ENCODE results near the gene LRBA. TPM values are rescaled to one million over a fixed set of nuclear protein-coding genes. Genes with fewer than 3 reads are reported as not detected.

Gene LRBA
- total and polyA plus RNA-seq, 8 donors = 7.3 to 156 (median 73.9) TPM

DNA sequence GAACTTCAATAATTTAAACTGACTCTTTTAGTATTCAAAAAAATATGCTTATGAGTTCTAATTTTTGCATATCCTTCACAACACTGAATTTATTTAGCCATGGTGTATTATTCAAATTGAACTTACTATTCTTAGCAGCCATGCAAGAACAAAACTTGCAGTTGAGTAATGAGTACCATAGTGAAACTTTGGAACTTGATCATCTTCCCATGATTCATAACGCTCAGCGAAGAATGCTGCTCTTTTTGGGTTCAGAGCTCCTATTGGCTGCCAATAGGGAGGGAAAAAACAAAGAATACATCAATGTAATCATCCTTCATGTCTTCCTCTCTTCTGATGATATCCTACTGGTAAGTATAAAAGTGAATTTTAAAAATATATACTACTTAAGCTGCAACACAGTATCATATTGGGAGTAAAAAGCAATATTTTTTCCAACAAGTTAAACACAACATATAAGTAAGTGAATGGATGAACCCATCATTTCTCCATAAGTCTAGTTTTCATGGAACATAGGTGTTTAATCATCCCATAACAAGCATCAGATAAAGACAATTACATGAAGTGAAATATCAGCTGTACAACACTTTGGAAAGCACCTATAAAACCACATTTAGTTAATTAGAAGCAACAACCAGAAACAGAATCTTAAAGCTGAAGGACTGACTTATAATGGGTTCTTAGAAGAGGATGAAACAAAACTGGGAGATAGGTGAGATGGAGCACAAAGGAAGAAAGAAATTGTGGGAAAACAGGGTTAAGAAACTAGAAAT lies 578.3 kb downstream of the LRBA start:
- H3K4me1 ChIP-seq = no peaks in the 10 kb centered on the region
- H3K4me3 ChIP-seq = no peak overlapping the region
- TF ChIP-seq EP300 (IDR thresholded peaks at IDR 0.05) = no peak
- TF ChIP-seq, protein P1, sequence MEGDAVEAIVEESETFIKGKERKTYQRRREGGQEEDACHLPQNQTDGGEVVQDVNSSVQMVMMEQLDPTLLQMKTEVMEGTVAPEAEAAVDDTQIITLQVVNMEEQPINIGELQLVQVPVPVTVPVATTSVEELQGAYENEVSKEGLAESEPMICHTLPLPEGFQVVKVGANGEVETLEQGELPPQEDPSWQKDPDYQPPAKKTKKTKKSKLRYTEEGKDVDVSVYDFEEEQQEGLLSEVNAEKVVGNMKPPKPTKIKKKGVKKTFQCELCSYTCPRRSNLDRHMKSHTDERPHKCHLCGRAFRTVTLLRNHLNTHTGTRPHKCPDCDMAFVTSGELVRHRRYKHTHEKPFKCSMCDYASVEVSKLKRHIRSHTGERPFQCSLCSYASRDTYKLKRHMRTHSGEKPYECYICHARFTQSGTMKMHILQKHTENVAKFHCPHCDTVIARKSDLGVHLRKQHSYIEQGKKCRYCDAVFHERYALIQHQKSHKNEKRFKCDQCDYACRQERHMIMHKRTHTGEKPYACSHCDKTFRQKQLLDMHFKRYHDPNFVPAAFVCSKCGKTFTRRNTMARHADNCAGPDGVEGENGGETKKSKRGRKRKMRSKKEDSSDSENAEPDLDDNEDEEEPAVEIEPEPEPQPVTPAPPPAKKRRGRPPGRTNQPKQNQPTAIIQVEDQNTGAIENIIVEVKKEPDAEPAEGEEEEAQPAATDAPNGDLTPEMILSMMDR (IDR thresholded peaks at IDR 0.05) = no peak
- no peak for TF ChIP-seq POLR2AphosphoS5 (IDR thresholded peaks at IDR 0.05)
- no peak for TF ChIP-seq POLR2A (IDR thresholded peaks at IDR 0.05)
- no peak for DNase-seq
- H3K9me3 ChIP-seq = no peaks in the 10 kb centered on the region
- no peaks in the 10 kb centered on the region for H3K27me3 ChIP-seq
- peaks cover 0 to 16% (median 9%) of the 10 kb centered on the region in 4 donors for H3K36me3 ChIP-seq
- no peak overlapping the region for H3K27ac ChIP-seq
- 83 to 99% (median 90%) methylated on average over 2 of the region's 2 CpGs for WGBS, 5 donors
- intact Hi-C loops (cut with DNase I; ENCODE audit: low total_unique reads) = no loop called here

DNA sequence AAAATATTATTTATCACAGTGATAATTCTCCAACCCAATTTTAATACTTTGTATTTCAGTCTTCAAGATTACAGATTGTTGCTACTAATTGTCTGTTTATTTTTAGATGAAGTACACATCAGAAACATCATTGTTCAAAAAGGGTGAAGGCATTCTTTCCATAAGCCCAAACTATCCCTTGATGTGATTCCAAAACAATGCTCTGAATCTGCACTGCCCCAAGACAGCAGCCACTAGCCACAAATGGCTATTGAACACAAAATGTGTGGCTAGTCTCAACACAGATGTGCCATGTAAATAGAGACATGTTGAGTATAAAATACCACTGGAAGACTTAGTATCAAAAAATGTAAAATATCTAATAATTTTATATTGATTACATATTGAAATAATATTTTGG lies 583.9 kb downstream of the LRBA start:
- intact Hi-C loops (cut with DNase I; ENCODE audit: low total_unique reads) = no loop called here
- no peaks in the 10 kb centered on the region for H3K27me3 ChIP-seq
- peaks cover 0 to 16% (median 9%) of the 10 kb centered on the region in 4 donors for H3K36me3 ChIP-seq
- H3K27ac ChIP-seq = no peak overlapping the region
- no peak overlapping the region for H3K4me3 ChIP-seq
- H3K4me1 ChIP-seq = no peaks in the 10 kb centered on the region
- DNase-seq = no peak
- no peaks in the 10 kb centered on the region for H3K9me3 ChIP-seq
- TF ChIP-seq, protein P1 (IDR thresholded peaks at IDR 0.05) = no peak
- no peak for TF ChIP-seq POLR2A (IDR thresholded peaks at IDR 0.05)
- no peak for TF ChIP-seq POLR2AphosphoS5 (IDR thresholded peaks at IDR 0.05)
- no peak for TF ChIP-seq EP300 (IDR thresholded peaks at IDR 0.05)

DNA sequence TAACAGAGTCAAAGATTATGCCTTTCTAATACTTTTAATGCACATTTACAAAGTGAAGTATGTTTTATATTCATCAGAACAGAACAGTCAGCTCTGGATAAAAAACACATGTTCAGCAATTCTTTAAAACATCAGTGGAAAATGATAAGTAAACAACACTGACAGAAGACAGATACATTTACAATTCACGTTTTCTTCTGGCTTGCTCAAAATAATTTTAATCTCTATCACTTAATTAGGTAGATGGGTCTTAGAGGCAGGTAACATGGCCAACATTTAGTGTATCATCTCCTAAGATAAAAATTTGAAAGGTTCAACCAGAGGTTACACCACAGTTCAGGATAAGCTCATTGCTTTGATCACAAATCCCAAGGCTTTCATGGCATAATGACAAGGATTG lies 589.9 kb downstream of the LRBA start:
- Histone ChIP-seq H3K36me3 (peaks cover 5 to 17% (median 10%) of the 10 kb centered on the region in 4 donors), H3K4me3 (no peak overlapping the region), H3K9me3 (no peaks in the 10 kb centered on the region), H3K27ac (no peak overlapping the region), H3K27me3 (no peaks in the 10 kb centered on the region), H3K4me1 (no peaks in the 10 kb centered on the region)
- intact Hi-C loops (cut with DNase I; ENCODE audit: low total_unique reads) = no loop called here
- 42 to 63% (median 52%) methylated on average over 1 of the region's 1 CpG for WGBS, 5 donors
- no peak for TF ChIP-seq POLR2AphosphoS5 (IDR thresholded peaks at IDR 0.05)
- TF ChIP-seq EP300 (IDR thresholded peaks at IDR 0.05) = no peak
- no peak for TF ChIP-seq POLR2A (IDR thresholded peaks at IDR 0.05)
- TF ChIP-seq, protein P1 (IDR thresholded peaks at IDR 0.05) = no peak
- DNase-seq = no peak

DNA sequence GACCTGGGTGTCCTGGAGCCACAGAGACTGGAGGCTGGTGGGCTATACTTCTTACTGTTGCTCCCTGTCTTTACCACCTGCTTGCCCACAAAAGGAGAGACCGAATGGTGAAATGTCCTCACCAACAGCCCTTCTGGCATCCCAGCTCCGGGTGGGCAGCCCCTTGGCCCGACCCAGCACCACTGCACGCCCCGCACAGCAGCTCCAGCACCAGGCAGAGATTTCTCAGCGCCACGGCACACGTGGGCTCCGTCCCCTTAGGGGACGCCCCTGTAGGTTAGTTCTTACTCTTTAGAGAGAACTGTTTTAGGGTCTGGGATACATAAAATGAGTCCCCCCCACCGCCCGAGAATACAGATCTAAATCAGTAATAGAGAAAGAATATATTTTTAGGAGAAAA lies 591.6 kb downstream of the LRBA start:
- 95 to 100% (median 97%) methylated on average over 12 of the region's 12 CpGs for whole genome bisulfite sequencing, 5 donors
- TF ChIP-seq EP300 (IDR thresholded peaks at IDR 0.05) = no peak
- no peak for TF ChIP-seq POLR2A (IDR thresholded peaks at IDR 0.05)
- TF ChIP-seq POLR2AphosphoS5 (IDR thresholded peaks at IDR 0.05) = no peak
- TF ChIP-seq, protein P1 (IDR thresholded peaks at IDR 0.05) = no peak

More for the DNA sequence above, 591.6 kb downstream of the LRBA start:
- intact Hi-C loops (cut with DNase I; ENCODE audit: low total_unique reads) = no loop called here
- no peak overlapping the region for H3K27ac ChIP-seq
- peaks cover 5 to 17% (median 10%) of the 10 kb centered on the region in 4 donors for H3K36me3 ChIP-seq
- H3K4me3 ChIP-seq = no peak overlapping the region
- no peaks in the 10 kb centered on the region for H3K9me3 ChIP-seq
- H3K27me3 ChIP-seq = no peaks in the 10 kb centered on the region
- no peak for DNase-seq
- H3K4me1 ChIP-seq = no peaks in the 10 kb centered on the region

Measured in stomach (tissue), 9 donors.